Thyroid gland (tissue), 4 donors: ENCODE results near the gene VANGL1.

Experiments
- POLR2A ChIP-seq, 2 donors: fragments of 450-650 bp; IDR thresholded peaks; one replicate each; pipeline ENCODE4 v1.6.1; 2017; ENCODE audit warnings: antibody characterized with exemption in 2 of 2, mild to moderate bottlenecking in 2 of 2, moderate library complexity in 1 of 2
- TF ChIP-seq, protein P1 (sequence below), 6 experiments: fragments of 200-600 bp in 3 of 6; fragments of 450-650 bp in 3 of 6; sonication (generic) in 3 of 6; IDR thresholded peaks; one replicate each; pipeline ENCODE4 v1.5.1; 2016 to 2019; ENCODE audit warnings: antibody characterized with exemption in 6 of 6, mild to moderate bottlenecking in 2 of 6, inconsistent platforms in 1 of 6, moderate library complexity in 1 of 6

DNA sequence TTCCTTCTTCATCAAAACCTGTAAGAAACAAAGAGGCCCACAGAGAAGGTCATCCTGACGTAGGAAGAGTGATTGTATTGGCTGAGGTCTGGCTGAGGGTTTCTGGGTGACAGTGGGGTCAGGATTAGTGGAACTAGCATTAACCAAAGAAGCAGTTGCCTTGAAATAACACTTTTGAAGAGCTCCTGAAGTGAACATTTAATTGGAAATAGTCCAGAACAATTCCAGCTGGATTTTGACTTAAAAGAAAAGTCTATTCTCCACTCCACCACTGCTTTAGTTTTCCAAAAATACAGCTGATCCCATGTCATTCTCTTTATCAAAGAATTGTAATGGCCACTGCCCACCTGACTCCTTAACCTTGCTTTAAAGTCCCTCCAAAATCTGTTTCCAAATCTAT, 99.0 kb downstream of the VANGL1 start:
- no peak for TF ChIP-seq POLR2A (IDR thresholded peaks at IDR 0.05)
- TF ChIP-seq, protein P1, sequence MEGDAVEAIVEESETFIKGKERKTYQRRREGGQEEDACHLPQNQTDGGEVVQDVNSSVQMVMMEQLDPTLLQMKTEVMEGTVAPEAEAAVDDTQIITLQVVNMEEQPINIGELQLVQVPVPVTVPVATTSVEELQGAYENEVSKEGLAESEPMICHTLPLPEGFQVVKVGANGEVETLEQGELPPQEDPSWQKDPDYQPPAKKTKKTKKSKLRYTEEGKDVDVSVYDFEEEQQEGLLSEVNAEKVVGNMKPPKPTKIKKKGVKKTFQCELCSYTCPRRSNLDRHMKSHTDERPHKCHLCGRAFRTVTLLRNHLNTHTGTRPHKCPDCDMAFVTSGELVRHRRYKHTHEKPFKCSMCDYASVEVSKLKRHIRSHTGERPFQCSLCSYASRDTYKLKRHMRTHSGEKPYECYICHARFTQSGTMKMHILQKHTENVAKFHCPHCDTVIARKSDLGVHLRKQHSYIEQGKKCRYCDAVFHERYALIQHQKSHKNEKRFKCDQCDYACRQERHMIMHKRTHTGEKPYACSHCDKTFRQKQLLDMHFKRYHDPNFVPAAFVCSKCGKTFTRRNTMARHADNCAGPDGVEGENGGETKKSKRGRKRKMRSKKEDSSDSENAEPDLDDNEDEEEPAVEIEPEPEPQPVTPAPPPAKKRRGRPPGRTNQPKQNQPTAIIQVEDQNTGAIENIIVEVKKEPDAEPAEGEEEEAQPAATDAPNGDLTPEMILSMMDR (IDR thresholded peaks at IDR 0.05): no peak
